Activated T-helper 17 cell treated with anti-CD3 and anti-CD28 coated beads, Interleukin-2, amount 50 U/mL, for 72 hours (primary cell): Measurements from ENCODE around the gene SRPK2. TPM values are rescaled to one million over a fixed set of nuclear protein-coding genes. Genes with fewer than 3 reads are reported as not detected.
A peak's percentile ranks its signal among the peaks of the same experiment; 100 is the strongest.

Experiments used
- ATAC-seq: fragments of 150-1000 bp; cut with Tn5 transposase; replicated peaks from 2 replicates; pipeline ENCODE4 v1.10.0; 2021; ENCODE audit warnings: mild to moderate bottlenecking, moderate library complexity
- H3K27ac Mint-ChIP-seq: one replicate; pipeline ENCODE4 v1.8.0; 2022; ENCODE audit warnings: mixed read lengths
- H3K27me3 Mint-ChIP-seq: one replicate; pipeline ENCODE4 v1.8.0; 2022; ENCODE audit warnings: mixed read lengths
- H3K36me3 Mint-ChIP-seq: one replicate; pipeline ENCODE4 v1.8.0; 2022; ENCODE audit warnings: low read depth, mild to moderate bottlenecking, mixed read lengths
- H3K4me1 Mint-ChIP-seq: one replicate; pipeline ENCODE4 v1.8.0; 2022; ENCODE audit warnings: mixed read lengths
- H3K4me3 Mint-ChIP-seq: one replicate; pipeline ENCODE4 v1.8.0; 2022; ENCODE audit warnings: mild to moderate bottlenecking, mixed read lengths
- H3K9me3 Mint-ChIP-seq: one replicate; pipeline ENCODE4 v1.8.0; 2022; ENCODE audit warnings: mixed read lengths
- total RNA-seq, 2 donors: library from RNA; stranded (reverse); gene quantifications; one replicate each; pipeline ENCODE4 v1.2.3, GENCODE V29; 2022

The SRPK2 gene
- total RNA-seq, 2 donors from 2014 or later: 31.5 to 38.5 TPM

DNA sequence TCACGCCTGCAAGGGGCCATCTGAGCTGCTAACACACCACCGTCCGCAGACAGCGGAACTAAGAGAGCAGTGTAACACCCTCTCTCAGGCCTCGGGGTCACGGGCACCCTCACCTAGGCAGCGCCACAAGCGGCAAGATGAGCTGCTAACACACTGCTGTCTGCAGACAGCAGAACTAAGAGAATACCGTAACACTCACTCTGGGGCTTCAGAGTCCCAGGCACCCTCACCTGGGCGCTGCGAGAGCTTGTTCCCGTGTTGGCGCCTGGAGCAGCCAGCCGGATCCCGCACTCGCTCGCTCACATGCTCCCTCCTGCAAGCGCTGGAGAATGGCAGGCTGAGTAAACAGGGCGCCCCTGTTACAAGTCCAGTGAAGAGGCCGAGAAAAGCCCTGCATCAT, 160.2 kb downstream of the SRPK2 start:
- H3K4me1 Mint-ChIP-seq: peaks cover 11% of the 10 kb centered on the region
- no peak overlapping the region for H3K27ac Mint-ChIP-seq
- H3K4me3 Mint-ChIP-seq: no peak overlapping the region
- H3K9me3 Mint-ChIP-seq: no peaks in the 10 kb centered on the region
- ATAC-seq: no peak
- H3K36me3 Mint-ChIP-seq: no peaks in the 10 kb centered on the region
- H3K27me3 Mint-ChIP-seq: no peaks in the 10 kb centered on the region

- Mint-ChIP-seq H3K4me1 (peaks cover 16% of the 10 kb centered on the region), H3K9me3 (no peaks in the 10 kb centered on the region), H3K27ac (no peak overlapping the region), H3K27me3 (no peaks in the 10 kb centered on the region), H3K36me3 (no peaks in the 10 kb centered on the region), H3K4me3 (no peak overlapping the region)
- no peak for ATAC-seq
Observed at GRCh38 chr7:105227391-105227790, 161.3 kb downstream of the SRPK2 start.

DNA sequence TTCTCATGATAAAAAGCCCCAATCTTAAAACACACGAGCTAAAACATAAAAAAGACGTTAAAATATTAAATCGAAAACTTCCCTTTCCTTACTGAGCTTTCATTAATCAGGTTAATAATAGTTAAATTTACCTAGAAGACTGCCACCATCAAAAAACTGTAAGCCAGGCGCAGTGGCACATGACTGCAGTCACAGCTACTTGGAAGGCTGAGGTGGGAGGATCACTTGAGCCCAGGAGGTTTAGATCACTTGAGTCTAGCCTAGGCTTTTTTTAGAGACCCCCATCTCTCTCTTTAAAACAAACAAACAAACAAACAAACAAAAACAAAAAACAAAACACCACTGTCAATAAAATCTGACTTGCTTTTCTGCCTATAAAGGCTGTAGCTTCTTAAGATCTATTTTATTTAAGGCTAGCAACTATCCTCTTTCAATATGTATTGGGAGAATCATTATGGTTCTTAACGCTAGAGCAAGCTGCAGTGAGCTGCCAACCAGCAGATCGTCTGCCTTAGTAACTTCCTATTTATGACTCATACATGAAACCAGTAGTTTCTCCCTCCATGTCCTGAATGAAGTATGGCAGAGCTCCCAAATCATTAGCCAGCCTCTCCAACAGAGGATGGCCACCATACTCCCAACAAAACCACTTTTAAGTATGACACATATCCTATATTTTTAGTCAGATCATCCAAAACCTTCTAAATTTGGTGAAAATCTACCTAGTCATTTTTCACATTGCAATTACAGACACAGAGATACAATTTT, 163.7 kb downstream of the SRPK2 start:
- H3K36me3 Mint-ChIP-seq: no peaks in the 10 kb centered on the region
- peak overlapping the region; percentile 58 for H3K27ac Mint-ChIP-seq
- peaks cover 24% of the 10 kb centered on the region for H3K4me1 Mint-ChIP-seq
- no peaks in the 10 kb centered on the region for H3K9me3 Mint-ChIP-seq
- H3K27me3 Mint-ChIP-seq: no peaks in the 10 kb centered on the region
- H3K4me3 Mint-ChIP-seq: peak overlapping the region; percentile 52
- peak; percentile 95 for ATAC-seq

DNA sequence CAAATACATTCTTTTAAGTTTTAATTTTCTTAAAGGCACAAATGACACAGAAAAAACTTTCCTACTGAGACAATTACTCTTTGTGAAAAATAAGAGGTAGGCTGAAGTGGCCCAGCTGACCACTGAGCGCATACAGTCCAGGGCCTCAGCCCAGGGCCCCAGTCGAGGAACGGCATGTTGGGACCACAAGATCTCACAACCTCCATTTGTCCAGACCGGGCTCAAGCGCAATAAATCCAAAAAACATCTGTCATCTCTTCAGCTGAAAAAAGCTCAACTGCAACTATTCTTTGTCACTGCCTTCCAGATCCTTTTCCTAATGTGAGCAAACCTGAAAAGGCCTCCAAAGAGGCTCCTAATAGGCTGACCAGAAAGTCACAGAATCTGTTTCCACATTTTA, 165.8 kb downstream of the SRPK2 start:
- no peak overlapping the region for H3K4me3 Mint-ChIP-seq
- no peaks in the 10 kb centered on the region for H3K36me3 Mint-ChIP-seq
- no peak overlapping the region for H3K27ac Mint-ChIP-seq
- H3K9me3 Mint-ChIP-seq: no peaks in the 10 kb centered on the region
- no peaks in the 10 kb centered on the region for H3K27me3 Mint-ChIP-seq
- no peak for ATAC-seq
- H3K4me1 Mint-ChIP-seq: peaks cover 28% of the 10 kb centered on the region

GRCh38 chr7:105219771-105220160, 169.0 kb downstream of the SRPK2 start:
- Mint-ChIP-seq H3K4me3 (no peak overlapping the region), H3K4me1 (peaks cover 34% of the 10 kb centered on the region), H3K27me3 (no peaks in the 10 kb centered on the region), H3K9me3 (no peaks in the 10 kb centered on the region), H3K27ac (no peak overlapping the region), H3K36me3 (peaks cover 4% of the 10 kb centered on the region)
- no peak for ATAC-seq

DNA sequence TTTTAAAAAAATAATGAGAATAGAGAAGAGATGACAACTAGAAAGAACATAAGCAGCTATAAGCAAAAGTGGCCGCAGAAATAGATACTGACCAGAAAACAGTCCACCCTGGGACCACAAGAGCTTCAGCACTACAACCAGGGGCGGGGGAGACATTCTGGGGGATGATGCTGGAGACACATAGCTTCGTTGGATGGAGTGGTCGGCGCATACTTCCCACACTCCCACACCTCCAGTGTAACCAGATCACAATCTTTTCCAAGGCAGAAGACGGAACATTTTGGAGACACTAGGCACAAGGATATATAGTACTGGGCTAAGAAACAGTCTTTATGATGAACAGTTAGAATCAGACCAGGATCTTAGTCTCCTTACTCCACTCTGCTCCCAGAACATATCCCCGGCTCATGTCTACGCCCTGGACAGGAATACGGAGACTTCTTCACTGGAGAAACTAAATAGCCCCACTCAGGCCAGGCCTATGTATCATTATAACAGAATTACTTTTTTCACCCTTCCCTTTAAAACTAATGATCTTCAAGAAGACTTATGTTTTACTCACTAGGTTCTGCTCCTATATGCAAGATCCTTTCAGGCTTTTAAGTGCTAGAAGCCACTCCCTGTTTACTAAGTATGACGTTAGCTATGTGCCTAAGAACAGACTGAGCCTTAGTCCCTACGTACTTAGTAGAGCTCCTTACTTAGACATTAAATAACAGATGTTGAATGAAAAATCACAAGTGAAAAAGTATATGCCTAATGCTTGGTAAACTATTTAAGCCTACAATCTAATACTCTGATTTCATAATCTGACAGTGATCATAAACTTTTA, 169.6 kb downstream of the SRPK2 start:
- Mint-ChIP-seq H3K9me3 (no peaks in the 10 kb centered on the region), H3K4me3 (no peak overlapping the region), H3K36me3 (peaks cover 4% of the 10 kb centered on the region), H3K27me3 (no peaks in the 10 kb centered on the region), H3K4me1 (peaks cover 34% of the 10 kb centered on the region), H3K27ac (no peak overlapping the region)
- no peak for ATAC-seq

DNA sequence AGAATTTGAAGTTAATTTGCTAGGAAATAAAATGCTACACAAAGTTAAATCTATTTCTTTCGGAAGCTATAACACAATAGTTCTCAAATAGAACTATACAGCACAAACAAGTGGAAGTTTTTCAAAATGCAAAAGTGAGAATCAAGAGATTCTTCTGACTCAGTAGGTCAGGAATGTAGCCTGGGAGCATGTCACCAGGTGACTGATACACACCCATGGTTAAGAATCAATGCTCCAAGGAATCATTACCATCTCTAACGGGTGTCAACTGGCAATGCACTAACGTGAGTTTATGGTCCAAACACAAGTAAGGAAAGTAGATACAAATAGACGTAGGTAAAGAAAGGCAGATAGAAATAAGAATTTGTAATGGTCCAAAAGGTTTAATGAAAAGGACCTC, 170.5 kb downstream of the SRPK2 start:
- H3K4me3 Mint-ChIP-seq: no peak overlapping the region
- no peak for ATAC-seq

DNA sequence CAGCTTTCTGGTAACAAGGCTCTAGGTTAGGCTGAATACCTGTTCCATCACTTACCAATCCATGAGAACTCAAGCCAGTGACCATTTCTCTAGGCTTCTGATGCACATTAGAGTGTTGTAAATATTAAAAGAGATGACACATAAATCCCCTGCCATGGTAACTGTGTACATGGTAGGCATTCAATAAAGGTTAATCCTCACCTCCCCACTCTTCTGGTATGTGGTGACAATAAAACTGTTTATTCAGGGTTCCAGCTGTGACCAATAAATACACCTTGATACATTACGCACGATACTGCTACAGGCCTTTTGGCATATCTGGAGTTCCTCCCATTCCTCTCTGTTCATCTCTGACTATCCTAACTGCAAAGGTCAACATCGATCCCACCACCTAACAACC, 171.9 kb downstream of the SRPK2 start:
- Mint-ChIP-seq H3K4me3 (no peak overlapping the region), H3K27me3 (no peaks in the 10 kb centered on the region), H3K4me1 (peaks cover 40% of the 10 kb centered on the region), H3K27ac (no peak overlapping the region), H3K9me3 (no peaks in the 10 kb centered on the region), H3K36me3 (peaks cover 4% of the 10 kb centered on the region)
- ATAC-seq: no peak

More for the DNA sequence above, 170.5 kb downstream of the SRPK2 start:
- Mint-ChIP-seq H3K27me3 (no peaks in the 10 kb centered on the region), H3K36me3 (peaks cover 4% of the 10 kb centered on the region), H3K27ac (no peak overlapping the region), H3K4me1 (peaks cover 36% of the 10 kb centered on the region), H3K9me3 (no peaks in the 10 kb centered on the region)

- Mint-ChIP-seq H3K9me3 (no peaks in the 10 kb centered on the region), H3K27me3 (no peaks in the 10 kb centered on the region), H3K4me3 (no peak overlapping the region), H3K27ac (no peak overlapping the region), H3K36me3 (peaks cover 4% of the 10 kb centered on the region), H3K4me1 (peaks cover 39% of the 10 kb centered on the region)
- ATAC-seq: no peak
Observed at GRCh38 chr7:105215821-105216220, 172.9 kb downstream of the SRPK2 start.

GRCh38 chr7:105215182-105215581, 173.5 kb downstream of the SRPK2 start:
- Mint-ChIP-seq H3K4me1 (peaks cover 45% of the 10 kb centered on the region), H3K9me3 (no peaks in the 10 kb centered on the region), H3K27ac (no peak overlapping the region), H3K36me3 (peaks cover 4% of the 10 kb centered on the region), H3K4me3 (peak overlapping the region; percentile 1), H3K27me3 (no peaks in the 10 kb centered on the region)
- peak; percentile 52 for ATAC-seq

DNA sequence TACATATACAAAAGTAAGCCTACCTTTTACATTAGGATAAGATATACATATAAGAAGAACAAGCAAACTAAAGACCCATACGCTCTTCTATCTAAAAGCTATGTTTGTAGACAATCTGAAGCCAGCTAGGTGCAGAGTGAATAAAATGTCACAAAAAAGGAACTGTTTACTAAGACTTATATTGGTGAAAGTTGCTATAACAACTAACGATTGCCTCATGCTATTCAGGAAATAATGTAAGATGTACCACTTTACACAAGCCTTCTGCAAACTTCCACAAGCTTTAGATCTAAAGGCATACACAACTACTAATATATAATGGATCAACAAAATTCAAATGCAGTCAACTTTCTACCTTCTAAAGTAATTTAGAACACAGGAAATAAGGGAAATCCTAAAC, 175.1 kb downstream of the SRPK2 start:
- Mint-ChIP-seq H3K4me3 (no peak overlapping the region), H3K9me3 (no peaks in the 10 kb centered on the region), H3K36me3 (peaks cover 4% of the 10 kb centered on the region), H3K27ac (no peak overlapping the region), H3K27me3 (no peaks in the 10 kb centered on the region), H3K4me1 (peaks cover 51% of the 10 kb centered on the region)
- ATAC-seq: no peak

DNA sequence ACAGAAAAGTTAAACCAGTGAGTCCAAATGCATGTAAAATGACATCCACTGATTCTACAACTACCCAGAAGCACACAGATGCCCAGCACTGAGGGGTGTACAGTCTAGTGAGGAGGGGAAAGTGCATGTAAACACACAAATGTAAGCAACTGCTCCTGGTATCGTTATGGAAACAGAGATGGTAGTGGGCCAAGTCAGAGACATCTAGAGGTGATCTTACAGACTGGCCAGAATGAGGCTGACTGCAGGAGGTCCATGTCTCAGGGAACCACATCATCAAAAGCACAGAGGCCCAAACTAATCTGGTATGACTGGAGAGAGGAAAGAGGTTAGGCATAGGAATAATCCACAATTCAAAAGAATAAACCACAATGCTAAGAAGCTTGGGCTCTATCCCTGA, 176.5 kb downstream of the SRPK2 start:
- Mint-ChIP-seq H3K4me1 (peaks cover 51% of the 10 kb centered on the region), H3K4me3 (no peak overlapping the region), H3K9me3 (no peaks in the 10 kb centered on the region), H3K27ac (no peak overlapping the region), H3K36me3 (peaks cover 4% of the 10 kb centered on the region), H3K27me3 (no peaks in the 10 kb centered on the region)
- no peak for ATAC-seq

DNA sequence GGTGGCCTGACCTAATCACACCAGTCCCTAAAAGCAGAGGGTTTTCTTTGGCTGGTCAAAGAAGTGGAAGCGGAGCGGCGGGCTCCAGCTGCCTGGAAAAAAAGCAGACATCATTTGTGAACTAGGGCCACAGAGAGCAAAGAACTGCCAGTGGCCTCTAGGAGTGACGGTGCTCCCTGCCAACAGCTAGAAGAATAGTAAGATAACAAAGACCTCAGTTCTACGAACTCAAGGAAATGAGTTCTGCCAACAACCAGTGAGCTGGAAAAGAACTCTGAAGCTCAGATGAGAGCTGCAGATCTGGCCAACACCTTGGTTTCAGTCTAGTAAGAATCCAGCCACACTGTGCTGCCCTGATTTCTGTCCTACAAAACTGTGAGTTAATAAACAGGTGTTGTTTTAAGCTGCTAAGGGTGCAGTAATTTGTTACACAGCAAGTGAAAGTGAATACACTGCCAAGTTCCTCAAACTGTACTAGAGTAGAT, 178.0 kb downstream of the SRPK2 start:
- Mint-ChIP-seq H3K4me3 (peak overlapping the region; percentile 58), H3K27me3 (no peaks in the 10 kb centered on the region), H3K9me3 (no peaks in the 10 kb centered on the region), H3K27ac (peak overlapping the region; percentile 77), H3K4me1 (peaks cover 57% of the 10 kb centered on the region), H3K36me3 (peaks cover 4% of the 10 kb centered on the region)
- ATAC-seq: no peak

DNA sequence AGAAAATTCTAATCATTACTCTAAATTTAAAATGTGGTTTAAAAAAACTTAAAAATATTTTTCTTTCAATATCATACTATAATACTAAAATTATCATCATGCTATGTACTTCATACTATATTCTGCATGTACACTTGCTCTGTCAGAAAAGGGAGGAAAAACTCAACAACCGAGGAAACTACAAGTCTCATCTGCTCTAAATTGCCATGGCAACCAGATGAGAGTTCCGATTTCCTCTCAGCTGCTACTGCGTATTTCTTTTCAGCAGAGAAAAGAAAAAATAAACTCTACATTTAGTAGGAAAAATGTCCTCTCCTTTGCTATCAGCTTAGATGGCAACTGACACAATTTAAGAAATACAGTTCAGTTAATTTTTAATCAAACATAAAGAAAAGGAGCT, 178.9 kb downstream of the SRPK2 start:
- Mint-ChIP-seq H3K9me3 (no peaks in the 10 kb centered on the region), H3K4me3 (peak overlapping the region; percentile 58), H3K36me3 (no peaks in the 10 kb centered on the region), H3K4me1 (peaks cover 55% of the 10 kb centered on the region), H3K27ac (peak overlapping the region; percentile 77), H3K27me3 (no peaks in the 10 kb centered on the region)
- ATAC-seq: no peak

DNA sequence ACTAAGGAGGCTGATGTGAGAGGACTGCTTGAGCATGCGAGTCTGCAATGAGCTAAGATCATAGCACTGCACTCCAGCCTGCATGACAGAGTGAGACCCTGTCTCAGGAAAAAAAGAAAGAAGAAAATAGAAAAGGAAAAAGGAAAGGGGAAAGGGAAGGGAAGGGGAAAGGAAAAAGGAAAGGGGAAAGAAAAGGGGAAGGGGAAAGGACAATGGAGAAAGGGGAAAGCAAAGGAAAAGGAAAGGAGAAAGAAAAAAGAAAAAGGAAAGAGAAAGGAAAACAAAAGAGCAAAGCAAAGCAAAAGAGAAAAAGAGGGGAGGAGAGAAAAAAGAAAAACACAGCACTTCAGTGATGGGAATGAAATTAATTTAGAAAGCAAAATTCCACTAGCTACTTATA, 179.3 kb downstream of the SRPK2 start:
- ATAC-seq: no peak
- Mint-ChIP-seq H3K27ac (peak overlapping the region; percentile 76), H3K4me3 (peak overlapping the region; percentile 58), H3K9me3 (no peaks in the 10 kb centered on the region), H3K36me3 (no peaks in the 10 kb centered on the region), H3K4me1 (peaks cover 51% of the 10 kb centered on the region), H3K27me3 (no peaks in the 10 kb centered on the region)
